Measurements from ENCODE around the gene MTG1.
"Not testable (repeated sequence)": the region's sequence is repeated elsewhere in the genome, so short reads cannot be mapped to it uniquely, and the experiment has no call there.

The MTG1 gene

DNA sequence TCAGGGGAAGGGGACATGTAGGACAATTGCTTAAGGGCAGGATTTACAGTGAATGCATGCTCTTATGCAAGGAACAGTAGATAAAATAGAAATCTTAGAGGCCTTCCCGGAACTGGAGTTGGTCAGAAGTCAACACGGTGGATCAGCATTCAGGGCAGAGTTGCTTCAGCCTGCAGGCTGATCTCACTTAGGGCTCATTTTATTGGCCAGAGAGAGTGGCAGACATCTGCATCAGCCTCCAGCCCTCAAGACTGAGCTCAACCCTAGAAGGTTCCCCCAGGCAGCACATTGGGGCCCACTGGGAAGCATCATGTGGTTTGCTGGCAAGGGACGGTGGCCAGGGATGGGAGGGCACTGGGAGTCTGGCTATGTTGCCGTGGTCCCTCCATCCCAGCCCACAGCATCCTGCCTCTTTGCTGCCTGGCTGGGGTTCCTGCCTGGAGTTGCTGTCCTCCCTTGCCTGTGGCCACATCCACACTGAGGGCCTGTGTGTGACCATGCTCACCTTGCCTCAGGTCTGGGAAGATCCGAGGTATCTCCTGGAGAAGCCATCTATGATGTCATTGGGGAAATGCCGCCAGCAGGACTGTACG lies 72.8 kb downstream of the MTG1 start:
- no peak for DNase-seq (ENCODE audit: low spot score)

GRCh38 chr10:133467286-133467911 lies 73.4 kb downstream of the MTG1 start:
- DNase-seq (ENCODE audit: low spot score) = no peak

GRCh38 chr10:133469205-133469604 lies 75.2 kb downstream of the MTG1 start:
- DNase-seq (ENCODE audit: low spot score) = not testable (repeated sequence)

DNA sequence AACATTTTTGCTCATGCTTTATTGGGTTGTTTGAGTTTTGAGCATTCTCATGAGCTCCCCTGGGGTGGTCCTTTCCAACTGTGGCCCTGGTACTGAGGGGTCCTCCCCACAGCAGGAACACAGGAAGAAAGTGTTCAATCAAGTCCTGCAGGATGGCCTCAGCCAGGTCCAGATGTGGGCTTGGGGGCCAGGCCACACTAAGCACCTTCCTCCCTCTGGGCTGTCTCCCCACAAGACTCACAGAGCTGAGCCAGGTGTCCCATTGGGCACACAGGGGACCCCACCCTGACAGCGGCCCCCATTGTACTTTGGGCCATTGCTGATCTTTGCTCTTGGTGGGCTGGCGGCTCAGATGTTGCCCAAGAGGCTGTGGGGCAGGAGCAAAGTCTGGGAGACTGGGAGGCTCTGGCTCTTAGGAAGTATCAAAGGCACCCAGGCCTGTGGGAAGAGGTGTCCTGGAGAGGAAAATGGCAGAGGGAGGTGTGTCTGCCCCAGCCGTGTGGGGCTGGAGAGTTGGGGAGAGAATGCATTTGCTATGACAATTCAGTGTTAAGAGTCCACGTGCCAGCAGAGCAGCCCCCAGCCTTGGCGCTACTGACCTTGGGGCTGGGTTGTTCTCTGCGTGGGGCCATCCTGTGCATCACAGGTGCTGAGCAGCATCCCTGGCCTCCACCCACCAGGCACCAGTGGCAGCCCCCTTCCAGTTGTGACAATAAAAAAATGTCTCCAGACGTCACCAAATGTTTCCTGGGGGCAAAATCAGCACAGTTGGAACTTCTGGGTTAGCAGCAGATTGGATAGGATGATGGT lies 77.5 kb downstream of the MTG1 start:
- no peak for DNase-seq (ENCODE audit: low spot score)
